Measurements from ENCODE around the gene IFNA4.
"Not testable (repeated sequence)": the region's sequence is repeated elsewhere in the genome, so short reads cannot be mapped to it uniquely, and the experiment has no call there.

Gene IFNA4

GRCh38 chr9:21187487-21187886 lies at the start of gene IFNA4:
IFNA4 (minus strand) TSS chr9:21187587; CDS start chr9:21187531, 56 bp downstream.
- DNase-seq, result not testable (repeated sequence)

- not testable (repeated sequence) for DNase-seq
Observed at GRCh38 chr9:21236360-21236714, 49.0 kb upstream of the IFNA4 start.

- DNase-seq, result peak; percentile 14
Observed at GRCh38 chr9:21235468-21236359, 48.3 kb upstream of the IFNA4 start.

- DNase-seq, result no peak
Observed at GRCh38 chr9:21234153-21234687, 46.8 kb upstream of the IFNA4 start.

- no peak for DNase-seq
Observed at GRCh38 chr9:21233258-21233657, 45.9 kb upstream of the IFNA4 start.

- DNase-seq, result no peak
Observed at GRCh38 chr9:21228122-21228521, 40.7 kb upstream of the IFNA4 start, which contains the start of gene IFNA17. IFNA17 (minus strand) TSS chr9:21228222; CDS start chr9:21228173, 49 bp downstream.

- DNase-seq, result not testable (repeated sequence)
Observed at GRCh38 chr9:21217211-21217610, 29.8 kb upstream of the IFNA4 start, which contains the start of gene IFNA16. IFNA16 (minus strand) TSS chr9:21217311; CDS start chr9:21217305, 6 bp downstream.

- not testable (repeated sequence) for DNase-seq
Observed at GRCh38 chr9:21213411-21214326, 26.3 kb upstream of the IFNA4 start.

- not testable (repeated sequence) for DNase-seq
Observed at GRCh38 chr9:21212160-21212559, 24.8 kb upstream of the IFNA4 start.

- not testable (repeated sequence) for DNase-seq
Observed at GRCh38 chr9:21210782-21211181, 23.4 kb upstream of the IFNA4 start.

GRCh38 chr9:21210311-21210710 lies 22.9 kb upstream of the IFNA4 start:
- DNase-seq, result no peak

- not testable (repeated sequence) for DNase-seq
Observed at GRCh38 chr9:21207043-21207442, 19.7 kb upstream of the IFNA4 start, which contains the start of gene IFNA10. IFNA10 (minus strand) TSS chr9:21207143; CDS start chr9:21207097, 46 bp downstream.

- DNase-seq, result no peak
Observed at GRCh38 chr9:21205204-21205603, 17.8 kb upstream of the IFNA4 start.

GRCh38 chr9:21202105-21202504 lies 14.7 kb upstream of the IFNA4 start, which contains the start of gene IFNA7:
IFNA7 (minus strand) TSS chr9:21202205; CDS start chr9:21202165, 40 bp downstream.
- DNase-seq, result not testable (repeated sequence)

- not testable (repeated sequence) for DNase-seq
Observed at GRCh38 chr9:21194867-21195776, 7.7 kb upstream of the IFNA4 start.

- not testable (repeated sequence) for DNase-seq
Observed at GRCh38 chr9:21182810-21183736, 4.3 kb downstream of the IFNA4 start.

- DNase-seq, result no peak
Observed at GRCh38 chr9:21174671-21175070, 12.7 kb downstream of the IFNA4 start.

GRCh38 chr9:21172156-21172555 lies 15.2 kb downstream of the IFNA4 start:
- no peak for DNase-seq

GRCh38 chr9:21171351-21171750 lies 16.0 kb downstream of the IFNA4 start:
- no peak for DNase-seq

- DNase-seq, result not testable (repeated sequence)
Observed at GRCh38 chr9:21166560-21166959, 20.8 kb downstream of the IFNA4 start, which contains the start of gene IFNA21. IFNA21 (minus strand) TSS chr9:21166660; CDS start chr9:21166612, 48 bp downstream.

All from NCI-H146 (cell line).